H1 (cell line): Measurements from ENCODE around the gene INF2. TPM values are rescaled to one million over a fixed set of nuclear protein-coding genes. Genes with fewer than 3 reads are reported as not detected.

Experiments used
- CTCF ChIA-PET: fragments of 300-600 bp; sonication (Branson Sonifier 250); formaldehyde crosslinking; loops from one replicate; lab custom pipeline; 2021; ENCODE audit not compliant: partially characterized antibody; lab: Charles Lee
- POLR2A ChIA-PET: fragments of 300-600 bp; sonication (Branson Sonifier 250); formaldehyde crosslinking; loops from one replicate; lab custom pipeline; 2021; ENCODE audit warnings: inconsistent platforms; ENCODE audit not compliant: partially characterized antibody; lab: Charles Lee
- DNase-seq, 2 experiments: peaks; one replicate each; pipeline versions ENCODE4 v3.0.0 to v3.0.0-alpha.2; 2010 to 2022; ENCODE audit warnings: low spot score in 2 of 2, low read depth in 1 of 2, mixed read lengths in 1 of 2
- FAIRE-seq: peaks from 2 replicates; lab custom pipeline; 2011; peaks lifted over from hg19 to GRCh38; lab: Jason Lieb, UNC
- H2AFZ ChIP-seq: 2 replicates; pipeline ENCODE4 v1.8.1; 2012; ENCODE audit warnings: low read length, inconsistent platforms
- H2AK5ac ChIP-seq: 2 replicates; pipeline ENCODE4 v1.6.1; 2013; ENCODE audit warnings: low read depth, low read length
- H2BK120ac ChIP-seq: replicated peaks from 2 replicates; pipeline ENCODE3; 2013; ENCODE audit warnings: low read depth, low read length, inconsistent platforms
- H2BK12ac ChIP-seq: 2 replicates; pipeline ENCODE4 v1.6.1; 2013; ENCODE audit warnings: low read depth, low read length
- H2BK15ac ChIP-seq: 2 replicates; pipeline ENCODE4 v1.6.1; 2013; ENCODE audit warnings: low read length
- H2BK20ac ChIP-seq: 2 replicates; pipeline ENCODE4 v1.6.1; 2013; ENCODE audit warnings: low read length
- H2BK5ac ChIP-seq: 2 replicates; pipeline ENCODE4 v1.6.1; 2013; ENCODE audit warnings: low read depth, low read length
- H3K14ac ChIP-seq: 2 replicates; pipeline ENCODE4 v1.6.1; 2013; ENCODE audit warnings: inconsistent platforms; ENCODE audit not compliant: insufficient read length
- H3K18ac ChIP-seq: 2 replicates; pipeline ENCODE4 v1.6.1; 2013; ENCODE audit warnings: low read length; ENCODE audit errors: extremely low read depth
- H3K23ac ChIP-seq: 2 replicates; pipeline ENCODE4 v1.6.1; 2013; ENCODE audit warnings: inconsistent platforms; ENCODE audit not compliant: insufficient read length
- H3K23me2 ChIP-seq: 2 replicates; pipeline ENCODE4 v1.6.1; 2013; ENCODE audit warnings: low read depth, low read length
- H3K27ac ChIP-seq: 2 replicates; pipeline ENCODE4 v1.6.1; 2011; ENCODE audit warnings: low read depth, low read length, inconsistent platforms
- H3K27me3 ChIP-seq, 4 experiments: replicated peaks in 1 of 4; 1 replicate in 1 of 4; 2 replicates in 3 of 4; pipeline versions ENCODE4 v1.6.1 to v1.8.1; 2011 to 2013; ENCODE audit warnings: low read length in 3 of 4, mild to moderate bottlenecking in 3 of 4, inconsistent platforms in 2 of 4, mixed read lengths in 2 of 4, moderate library complexity in 1 of 4; ENCODE audit not compliant: control insufficient read depth in 3 of 4, insufficient read depth in 3 of 4; ENCODE audit errors: extremely low read depth in 1 of 4
- H3K36me3 ChIP-seq, 4 experiments: 2 replicates each; pipeline versions ENCODE4 v1.6.1 to v1.8.1; 2011 to 2013; ENCODE audit warnings: mild to moderate bottlenecking in 4 of 4, low read length in 3 of 4, moderate library complexity in 2 of 4, control low read depth in 1 of 4, inconsistent platforms in 1 of 4; ENCODE audit not compliant: insufficient read depth in 4 of 4, control insufficient read depth in 2 of 4
- H3K4ac ChIP-seq: replicated peaks from 2 replicates; pipeline ENCODE3; 2013; ENCODE audit warnings: low read length, low read depth, mixed read lengths, inconsistent platforms; ENCODE audit not compliant: insufficient read length
- H3K4me1 ChIP-seq, 4 experiments: replicated peaks in 1 of 4; 1 replicate in 1 of 4; 2 replicates in 3 of 4; pipeline versions ENCODE4 v1.6.1 to v1.8.1; 2011 to 2013; ENCODE audit warnings: low read length in 3 of 4, inconsistent platforms in 2 of 4, mixed read lengths in 1 of 4; ENCODE audit not compliant: insufficient read depth in 4 of 4, control insufficient read depth in 3 of 4
- H3K4me2 ChIP-seq, 2 experiments: 2 replicates each; pipeline versions ENCODE4 v1.6.1 to v1.8.1; 2011 to 2013; ENCODE audit warnings: low read depth in 2 of 2, low read length in 2 of 2, control low read depth in 1 of 2, inconsistent platforms in 1 of 2, mild to moderate bottlenecking in 1 of 2; ENCODE audit not compliant: insufficient read depth in 1 of 2
- H3K4me3 ChIP-seq, 4 experiments: fragments of 200-600, 300-600 bp in 1 of 4; sonication (generic), shearing (Covaris generic), sonication (Bioruptor Twin) in 1 of 4; 2 replicates each; pipeline versions ENCODE4 v1.5.1 to v1.8.1; 2011 to 2016; ENCODE audit warnings: low read length in 4 of 4, low read depth in 3 of 4, control low read depth in 2 of 4, inconsistent platforms in 2 of 4, mild to moderate bottlenecking in 2 of 4, mixed read lengths in 1 of 4, moderate library complexity in 1 of 4; ENCODE audit not compliant: insufficient read depth in 2 of 4; ENCODE audit errors: extremely low read depth in 1 of 4
- H3K56ac ChIP-seq: replicated peaks from 2 replicates; pipeline ENCODE3; 2013; ENCODE audit warnings: low read depth, mild to moderate bottlenecking, mixed read lengths, low read length, inconsistent platforms; ENCODE audit not compliant: insufficient read length
- H3K79me1 ChIP-seq: 2 replicates; pipeline ENCODE4 v1.6.1; 2013; ENCODE audit warnings: low read depth, low read length, control low read depth
- H3K79me2 ChIP-seq, 2 experiments: 2 replicates each; pipeline versions ENCODE4 v1.6.1 to v1.8.1; 2012 to 2013; ENCODE audit warnings: low read length in 2 of 2, mild to moderate bottlenecking in 2 of 2, inconsistent platforms in 1 of 2; ENCODE audit not compliant: insufficient read depth in 2 of 2, control insufficient read depth in 1 of 2
- H3K9ac ChIP-seq, 4 experiments: replicated peaks in 1 of 4; 1 replicate in 1 of 4; 2 replicates in 3 of 4; pipeline versions ENCODE4 v1.6.1 to v1.8.1; 2011 to 2013; ENCODE audit warnings: low read depth in 3 of 4, low read length in 3 of 4, control low read depth in 2 of 4, mild to moderate bottlenecking in 2 of 4, moderate library complexity in 2 of 4, inconsistent platforms in 1 of 4; ENCODE audit errors: extremely low read depth in 1 of 4
- H3K9me3 ChIP-seq, 2 experiments: 2 replicates each; pipeline versions ENCODE4 v1.6.1 to v1.8.1; 2012 to 2013; ENCODE audit warnings: mild to moderate bottlenecking in 2 of 2, moderate library complexity in 2 of 2, control low read depth in 1 of 2, inconsistent platforms in 1 of 2, low read depth in 1 of 2, low read length in 1 of 2, mixed read lengths in 1 of 2; ENCODE audit not compliant: insufficient read depth in 2 of 2
- H4K20me1 ChIP-seq, 2 experiments: replicated peaks in 1 of 2; 2 replicates each; pipeline versions ENCODE3 to v1.8.1; 2011 to 2013; ENCODE audit warnings: inconsistent platforms in 2 of 2, low read length in 2 of 2, mild to moderate bottlenecking in 1 of 2; ENCODE audit not compliant: insufficient read depth in 2 of 2, control insufficient read depth in 1 of 2
- H4K5ac ChIP-seq: 2 replicates; pipeline ENCODE4 v1.6.1; 2013; ENCODE audit warnings: low read length, low read depth, mixed read lengths, inconsistent platforms; ENCODE audit not compliant: insufficient read length
- H4K8ac ChIP-seq: 2 replicates; pipeline ENCODE4 v1.8.0; 2013; ENCODE audit warnings: mild to moderate bottlenecking, moderate library complexity, low read length, inconsistent platforms; ENCODE audit not compliant: insufficient read depth; ENCODE audit errors: extremely low read depth
- H4K91ac ChIP-seq: replicated peaks from 2 replicates; pipeline ENCODE3; 2013; ENCODE audit warnings: low read length, mixed read lengths, inconsistent platforms; ENCODE audit not compliant: insufficient read length
- MAFK ChIP-seq: IDR thresholded peaks from 2 replicates; pipeline ENCODE4 v1.6.1; 2012; ENCODE audit warnings: low read depth, mild to moderate bottlenecking, improper control_type of control experiment, low read length
- SIRT6 ChIP-seq: IDR thresholded peaks from one replicate; pipeline ENCODE4 v1.7.1; 2012; ENCODE audit warnings: low read length, inconsistent platforms
- SUZ12 ChIP-seq: fragments of 200-600 bp; sonication (generic); IDR thresholded peaks from 2 replicates; pipeline ENCODE4 v1.6.1; 2012; ENCODE audit warnings: mild to moderate bottlenecking, inconsistent platforms, low read length, moderate library complexity, mixed read lengths
- WGBS, 2 experiments: shearing (Covaris generic) in 1 of 2; methylation state at CpG; one replicate each; pipeline versions ENCODE4 v1.1.6 to v1.1.7; 2013 to 2015; ENCODE audit warnings: low lambda C conversion rate in 2 of 2, mixed read lengths in 2 of 2, inconsistent platforms in 1 of 2, low coverage in 1 of 2, missing lambda C conversion rate in 1 of 2; ENCODE audit not compliant: insufficient replicate concordance in 2 of 2, insufficient coverage in 1 of 2, insufficient read length in 1 of 2; ENCODE audit errors: extremely low coverage in 1 of 2, missing lambda C conversion rate in 1 of 2; 5-methylcytosine and 5-hydroxymethylcytosine counted together
- polyA plus RNA-seq, 7 experiments: library from polyadenylated mRNA; depleted of rRNA in 3 of 7; stranded (reverse) in 5 of 7; unstranded in 2 of 7; fragments of >200 nt in 5 of 7; fragments of 200-250 nt in 2 of 7; gene quantifications; 1 replicate in 5 of 7; 2 replicates in 1 of 7; 4 replicates in 1 of 7; pipeline versions ENCODE4 v1.2.1 to v1.2.3, GENCODE V29; 2011 to 2013; ENCODE audit warnings: missing spikeins in 2 of 7, mixed read lengths in 2 of 7
- total RNA-seq: library from RNA; stranded (reverse); fragmentation: NEBNext Ultra II Directional; extraction: Animal tissue kit (Norgen Biotek cat#: 25700); gene quantifications from 2 replicates; pipeline ENCODE4 v1.2.1, GENCODE V29; 2021
- TF ChIP-seq, protein P1 (sequence below), 3 experiments: IDR thresholded peaks; 1 replicate in 2 of 3; 2 replicates in 1 of 3; pipeline versions ENCODE4 v1.5.1 to v1.6.1; 2011; ENCODE audit warnings: low read length in 3 of 3, mild to moderate bottlenecking in 3 of 3, inconsistent platforms in 2 of 3, low read depth in 1 of 3, moderate library complexity in 1 of 3; ENCODE audit not compliant: insufficient read depth in 1 of 3; ENCODE audit errors: control extremely low read depth in 1 of 3

INF2 gene
- total and polyA plus RNA-seq, 2 of the 8 experiments (the other 6 are each of a cell fraction or from before 2014, with no cell fraction given): 29.1 to 59.5 TPM

GRCh38 chr14:104693482-104694431 is 4.3 kb downstream of the INF2 start:
- no peak overlapping the region for H2BK15ac ChIP-seq
- H3K23me2 ChIP-seq: peaks cover 8% of the 10 kb centered on the region; the same call in 1 of the 2 replicates
- TF ChIP-seq MAFK (no peak), SUZ12 (no peak), SIRT6 (no peak)
- TF ChIP-seq, protein P1, sequence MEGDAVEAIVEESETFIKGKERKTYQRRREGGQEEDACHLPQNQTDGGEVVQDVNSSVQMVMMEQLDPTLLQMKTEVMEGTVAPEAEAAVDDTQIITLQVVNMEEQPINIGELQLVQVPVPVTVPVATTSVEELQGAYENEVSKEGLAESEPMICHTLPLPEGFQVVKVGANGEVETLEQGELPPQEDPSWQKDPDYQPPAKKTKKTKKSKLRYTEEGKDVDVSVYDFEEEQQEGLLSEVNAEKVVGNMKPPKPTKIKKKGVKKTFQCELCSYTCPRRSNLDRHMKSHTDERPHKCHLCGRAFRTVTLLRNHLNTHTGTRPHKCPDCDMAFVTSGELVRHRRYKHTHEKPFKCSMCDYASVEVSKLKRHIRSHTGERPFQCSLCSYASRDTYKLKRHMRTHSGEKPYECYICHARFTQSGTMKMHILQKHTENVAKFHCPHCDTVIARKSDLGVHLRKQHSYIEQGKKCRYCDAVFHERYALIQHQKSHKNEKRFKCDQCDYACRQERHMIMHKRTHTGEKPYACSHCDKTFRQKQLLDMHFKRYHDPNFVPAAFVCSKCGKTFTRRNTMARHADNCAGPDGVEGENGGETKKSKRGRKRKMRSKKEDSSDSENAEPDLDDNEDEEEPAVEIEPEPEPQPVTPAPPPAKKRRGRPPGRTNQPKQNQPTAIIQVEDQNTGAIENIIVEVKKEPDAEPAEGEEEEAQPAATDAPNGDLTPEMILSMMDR (IDR thresholded peaks at IDR 0.05; ENCODE audit: control extremely low read depth in 1 of 3, insufficient read depth in 1 of 3, low read depth in 1 of 3, low read length in 3 of 3): no peak
- H3K27me3 ChIP-seq: no peaks in the 10 kb centered on the region; a peak in 2 of 7 replicates
- H4K91ac ChIP-seq: no peak overlapping the region
- peaks cover 19% of the 10 kb centered on the region for H3K79me1 ChIP-seq
- no peak overlapping the region for H3K18ac ChIP-seq
- ChIA-PET POLR2A (interaction anchor here (1.1 to 6.6 kb wide), 4 partner anchors 10 to 28 kb away, joined by 3 to 71 read pairs (median 5); no protein-coding TSS in a partner anchor), CTCF (interaction anchor here (1.0 to 9.1 kb wide), 9 partner anchors 10 to 59 kb away, joined by 3 to 70 read pairs (median 4); partner anchors contain the start of gene SIVA1)
- WGBS, 2 experiments: 86% methylated on average over 25 of the region's 26 CpGs; no CpG with 5 or more reads in 1 of the 2 experiments
- no peak overlapping the region for H4K8ac ChIP-seq
- H3K23ac ChIP-seq: no peak overlapping the region
- H3K27ac ChIP-seq: no peak overlapping the region
- no peak overlapping the region for H4K5ac ChIP-seq
- 0 out of 2 replicates have a peak overlapping the region, but pooled peaks have one; percentile 75 for H2AK5ac ChIP-seq
- H3K14ac ChIP-seq: no peak overlapping the region
- no peak overlapping the region for H2AFZ ChIP-seq
- H3K9ac ChIP-seq: no peak overlapping the region
- DNase-seq: no peak
- H3K4me3 ChIP-seq: no peak overlapping the region
- no peak for FAIRE-seq
- peaks cover 0 to 38% (median 29%) of the 10 kb centered on the region in 4 experiments; a peak in 6 of 7 replicates for H3K4me1 ChIP-seq
- H2BK5ac ChIP-seq: 0 out of 2 replicates have a peak overlapping the region, but pooled peaks have one; percentile 52
- H3K36me3 ChIP-seq: peaks cover 0 to 4% (median 0%) of the 10 kb centered on the region in 4 experiments; a peak in 1 of 8 replicates
- no peak overlapping the region for H3K4me2 ChIP-seq
- no peaks in the 10 kb centered on the region for H3K9me3 ChIP-seq
- peaks cover 4 to 46% of the 10 kb centered on the region in 2 experiments for H4K20me1 ChIP-seq
- H3K4ac ChIP-seq: peak overlapping the region; percentile 48
- peak overlapping the region; percentile 50; the same call in 1 of the 2 replicates for H2BK12ac ChIP-seq
- H3K56ac ChIP-seq: no peak overlapping the region
- peaks cover 0 to 31% of the 10 kb centered on the region in 2 experiments; a peak in 2 of 4 replicates for H3K79me2 ChIP-seq
- H2BK120ac ChIP-seq: no peak overlapping the region
- no peak overlapping the region for H2BK20ac ChIP-seq
